GM18951 (cell line): ENCODE data around the gene WNT9A.

Experiments
- POLR2A ChIP-seq: IDR thresholded peaks from 4 replicates; pipeline ENCODE4 v1.6.1; 2011; ENCODE audit warnings: mild to moderate bottlenecking; ENCODE audit not compliant: insufficient read length, insufficient read depth; ENCODE audit errors: extremely low read depth
- in situ Hi-C: fragments of 300-500 bp; cut with MboI; formaldehyde crosslinking; loops from one replicate; pipeline ENCODE4 v1.12.0; 2022; ENCODE audit warnings: low sequenced_read_pairs, mixed read lengths, inconsistent platforms; ENCODE audit not compliant: unreplicated experiment

The WNT9A gene

GRCh38 chr1:227920426-227920825, 27.3 kb downstream of the WNT9A start:
- in situ Hi-C loops, result no loop called here
- no peak for TF ChIP-seq POLR2A

GRCh38 chr1:227919906-227920305, 27.8 kb downstream of the WNT9A start:
- TF ChIP-seq POLR2A, result no peak
- in situ Hi-C loops, result no loop called here

- TF ChIP-seq POLR2A, result no peak
- in situ Hi-C loops, result no loop called here
Measured at GRCh38 chr1:227918736-227919135, 29.0 kb downstream of the WNT9A start.

GRCh38 chr1:227918083-227918700, 29.5 kb downstream of the WNT9A start:
- in situ Hi-C loops, result no loop called here
- no peak for TF ChIP-seq POLR2A

GRCh38 chr1:227917081-227917950, 30.4 kb downstream of the WNT9A start:
- TF ChIP-seq POLR2A, result no peak
- in situ Hi-C loops, result no loop called here

GRCh38 chr1:227916655-227917054, 31.1 kb downstream of the WNT9A start:
- no peak for TF ChIP-seq POLR2A
- in situ Hi-C loops, result no loop called here

GRCh38 chr1:227915564-227916553, 31.9 kb downstream of the WNT9A start:
- no peak for TF ChIP-seq POLR2A

GRCh38 chr1:227914801-227915563, 32.8 kb downstream of the WNT9A start:
- in situ Hi-C loops, result no loop called here
- no peak for TF ChIP-seq POLR2A

More at GRCh38 chr1:227915564-227916553, 31.9 kb downstream of the WNT9A start:
- in situ Hi-C loops, result no loop called here

GRCh38 chr1:227913764-227914721, 33.7 kb downstream of the WNT9A start:
- no peak for TF ChIP-seq POLR2A
- in situ Hi-C loops, result no loop called here

GRCh38 chr1:227913396-227913763, 34.4 kb downstream of the WNT9A start:
- in situ Hi-C loops, result no loop called here
- TF ChIP-seq POLR2A, result no peak

- no peak for TF ChIP-seq POLR2A
- in situ Hi-C loops, result no loop called here
Measured at GRCh38 chr1:227912866-227913265, 34.9 kb downstream of the WNT9A start.
